ENCODE results near the gene KLC1. TPM values are rescaled to one million over a fixed set of nuclear protein-coding genes. Genes with fewer than 3 reads are reported as not detected.

KLC1 gene
- total and polyA plus RNA-seq, 10 of the 15 experiments (the other 5 are each of a cell fraction or from before 2014, with no cell fraction given) = 5.5 to 137 (median 76.1) TPM

GRCh38 chr14:103629503-103630121, 601 bp downstream of the KLC1 start (continued):
- TF ChIP-seq TBL1XR1 (IDR thresholded peaks at IDR 0.05; ENCODE audit: low read depth, low read length) (no peak), RAD21 (IDR thresholded peaks at IDR 0.05; ENCODE audit: insufficient read depth, low read depth, low read length) (no peak), CHD4 (IDR thresholded peaks at IDR 0.05) (no peak), E2F4 (IDR thresholded peaks at IDR 0.05; ENCODE audit: low read depth, low read length) (no peak), SMARCA5 (IDR thresholded peaks at IDR 0.05) (peak; percentile 33; the same call in 1 of the 2 replicates), MAX (IDR thresholded peaks at IDR 0.05; ENCODE audit: low read depth, low read length) (no peak), POU2F2 (IDR thresholded peaks at IDR 0.05; ENCODE audit: borderline replicate concordance, low read depth, low read length) (no peak), PBX3 (IDR thresholded peaks at IDR 0.05; ENCODE audit: insufficient replicate concordance, low read depth, low read length) (peak; percentile 32), PAX5 (IDR thresholded peaks at IDR 0.05; ENCODE audit: borderline replicate concordance, low read depth, low read length) (no peak), BHLHE40 (IDR thresholded peaks at IDR 0.05; ENCODE audit: borderline replicate concordance in 1 of 2, low read depth in 2 of 2, low read length in 1 of 2) (peak in 1 of 2 experiments; percentile 13; a peak in 1 of 4 replicates), CEBPB (IDR thresholded peaks at IDR 0.05; ENCODE audit: borderline replicate concordance in 1 of 2, low read depth in 2 of 2, low read length in 2 of 2) (no peak), HDAC2 (IDR thresholded peaks at IDR 0.05) (no peak), MXI1 (IDR thresholded peaks at IDR 0.05; ENCODE audit: low read depth, low read length) (no peak; the same call in 1 of the 2 replicates), ZSCAN29 (IDR thresholded peaks at IDR 0.05) (no peak), NFYA (IDR thresholded peaks at IDR 0.05; ENCODE audit: borderline replicate concordance, low read depth, low read length) (no peak), MYC (IDR thresholded peaks at IDR 0.05; ENCODE audit: insufficient read depth, insufficient read length, insufficient replicate concordance, low read length, severe bottlenecking) (no peak), POLR2AphosphoS2 (IDR thresholded peaks at IDR 0.05; ENCODE audit: low read depth, low read length) (no peak), NFXL1 (IDR thresholded peaks at IDR 0.05; ENCODE audit: borderline replicate concordance) (no peak), MEF2A (IDR thresholded peaks at IDR 0.05; ENCODE audit: insufficient read depth, low read depth, low read length) (no peak), RB1 (IDR thresholded peaks at IDR 0.05; ENCODE audit: borderline replicate concordance) (no peak), MTA3 (IDR thresholded peaks at IDR 0.05; ENCODE audit: borderline replicate concordance, low read length) (no peak), HSF1 (IDR thresholded peaks at IDR 0.05; ENCODE audit: low read depth, low read length) (no peak), STAT3 (IDR thresholded peaks at IDR 0.05; ENCODE audit: low read depth, low read length) (no peak), LARP7 (IDR thresholded peaks at IDR 0.05) (0 out of 2 replicates have a peak, but pooled peaks have one; percentile 10), IKZF1 (conservative IDR thresholded peaks at IDR 0.05) (peak; percentile 43; the same call in 1 of the 2 replicates), GATAD2B (conservative IDR thresholded peaks at IDR 0.05; ENCODE audit: low read depth) (peak; percentile 29; the same call in 1 of the 2 replicates)

All from GM12878 (cell line).